GM19395 (cell line): ENCODE results near the gene BBS9.
A peak's percentile ranks its signal among the peaks of the same experiment; 100 is the strongest.
"Not testable (repeated sequence)": the region's sequence is repeated elsewhere in the genome, so short reads cannot be mapped to it uniquely, and the experiment has no call there.

Source experiments
- ATAC-seq: cut with Tn5 transposase; IDR thresholded peaks from one replicate; pipeline ENCODE4 v1.9.1; 2021; ENCODE audit warnings: mild to moderate bottlenecking, moderate library complexity; ENCODE audit not compliant: unreplicated experiment

BBS9 gene

GRCh38 chr7:33128990-33129805, at the start of gene BBS9:
Gene BBS9 (plus strand): TSS chr7:33129564. CDS start chr7:33146253, 16,689 bp downstream.
- peak; percentile 100 for ATAC-seq

GRCh38 chr7:33079763-33080690, 49.3 kb upstream of the BBS9 start:
- ATAC-seq: no peak

GRCh38 chr7:33087356-33087755, 42.0 kb upstream of the BBS9 start:
- ATAC-seq: no peak

DNA sequence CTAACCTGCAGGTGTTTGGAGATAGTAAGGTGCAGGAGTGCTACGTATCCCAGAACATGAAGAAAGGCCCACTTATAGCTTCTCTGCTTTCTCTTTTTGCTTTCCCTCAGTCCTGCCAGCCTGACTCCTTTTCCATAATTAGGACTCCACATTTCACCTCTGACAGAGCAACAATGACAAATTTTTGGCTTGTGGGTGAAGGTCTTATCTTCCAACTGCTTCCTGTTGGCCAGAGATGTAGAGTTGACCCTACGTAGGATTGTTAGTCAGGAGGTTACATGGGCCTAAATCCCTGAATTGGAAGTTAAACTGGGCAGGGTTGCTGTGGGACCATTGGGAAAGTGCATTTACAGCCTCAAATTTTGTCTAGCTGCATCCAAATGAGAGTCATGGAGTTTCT, 41.5 kb upstream of the BBS9 start:
- ATAC-seq: no peak

DNA sequence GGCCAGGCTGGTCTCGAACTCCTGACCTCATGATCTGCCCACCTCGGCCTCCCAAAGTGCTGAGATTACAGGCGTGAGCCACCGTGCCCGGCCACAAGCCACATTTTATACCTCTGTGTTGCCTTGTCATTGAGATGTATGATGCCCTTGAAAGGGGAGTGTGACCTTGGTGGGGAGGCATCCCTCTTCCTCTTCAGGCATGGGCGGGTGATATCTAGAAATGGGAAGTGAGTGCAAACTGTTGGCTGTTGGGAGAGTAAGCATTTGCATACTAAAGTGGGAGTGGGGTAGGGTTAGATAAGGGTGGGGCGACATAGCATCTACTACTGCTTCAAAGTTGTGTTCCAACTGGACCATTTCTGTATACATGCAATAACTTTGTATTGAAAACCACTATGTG, 40.2 kb upstream of the BBS9 start:
- ATAC-seq: no peak

DNA sequence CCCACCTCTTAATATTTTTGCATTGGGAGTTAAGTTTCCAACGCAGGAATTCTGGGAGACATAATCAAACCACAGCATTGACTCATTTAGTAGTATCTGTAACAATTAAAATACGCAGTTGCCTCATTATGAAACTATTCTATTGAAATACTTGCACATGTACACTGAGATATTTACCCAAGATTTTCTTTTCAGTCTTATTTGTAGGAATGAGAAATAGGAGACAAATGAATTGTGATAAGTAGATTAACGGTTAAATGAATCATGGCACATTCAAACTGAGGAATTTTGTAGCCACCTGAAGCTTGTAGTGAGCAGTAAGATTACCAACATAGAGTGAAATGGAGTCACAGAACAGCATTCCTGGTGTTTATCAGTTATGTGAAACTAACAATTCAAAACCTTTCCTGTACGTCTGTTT, 38.2 kb upstream of the BBS9 start:
- no peak for ATAC-seq

GRCh38 chr7:33091641-33092191, 37.6 kb upstream of the BBS9 start:
- no peak for ATAC-seq

DNA sequence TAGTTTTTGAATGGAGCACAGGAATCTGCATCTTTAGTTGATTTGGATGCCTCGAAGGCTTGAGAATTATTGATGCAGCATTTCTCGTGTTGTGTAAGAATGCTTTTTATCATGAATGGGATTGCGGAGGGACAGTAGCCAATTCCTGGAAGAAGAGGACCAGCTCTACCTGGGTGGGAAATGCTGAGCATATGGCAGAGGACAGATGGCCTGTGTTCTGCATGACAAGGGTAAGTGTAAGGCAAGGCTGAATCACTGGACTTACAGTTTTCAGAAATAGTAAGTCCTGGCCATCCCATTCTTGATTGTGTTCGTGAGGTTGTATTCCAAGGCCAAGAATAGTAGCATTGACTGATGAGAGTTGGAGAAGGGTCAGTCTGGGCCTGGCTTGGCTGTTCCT, 36.1 kb upstream of the BBS9 start:
- ATAC-seq: no peak

DNA sequence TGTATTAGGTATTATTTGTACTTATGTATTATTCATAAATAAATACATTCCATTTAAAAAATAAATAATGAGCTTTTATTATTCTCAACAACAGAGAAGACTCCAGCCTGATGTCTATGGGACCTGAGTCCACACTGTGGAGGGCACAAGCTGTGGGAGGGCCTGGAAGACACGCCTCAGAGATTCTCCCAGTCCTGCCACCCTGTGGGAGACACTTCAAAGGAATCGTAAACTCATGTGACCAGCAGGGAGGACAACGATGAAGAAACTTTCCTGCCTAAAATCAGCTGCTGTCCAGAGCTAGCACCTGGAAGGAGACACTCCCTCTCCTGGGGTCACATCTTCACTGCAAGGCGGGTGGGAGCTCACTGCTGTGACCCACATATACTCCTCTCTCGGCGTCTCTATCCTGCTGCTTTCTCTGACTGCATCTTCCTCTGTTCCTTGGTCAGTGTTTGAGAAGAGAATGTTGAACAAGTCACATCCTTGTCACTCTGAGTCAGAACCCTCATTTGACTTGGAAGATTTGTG, 34.6 kb upstream of the BBS9 start:
- not testable (repeated sequence) for ATAC-seq

GRCh38 chr7:33099154-33099940, 30.0 kb upstream of the BBS9 start:
- no peak for ATAC-seq

GRCh38 chr7:33100770-33101169, 28.6 kb upstream of the BBS9 start:
- ATAC-seq: no peak

GRCh38 chr7:33101906-33102305, 27.5 kb upstream of the BBS9 start:
- ATAC-seq: no peak

DNA sequence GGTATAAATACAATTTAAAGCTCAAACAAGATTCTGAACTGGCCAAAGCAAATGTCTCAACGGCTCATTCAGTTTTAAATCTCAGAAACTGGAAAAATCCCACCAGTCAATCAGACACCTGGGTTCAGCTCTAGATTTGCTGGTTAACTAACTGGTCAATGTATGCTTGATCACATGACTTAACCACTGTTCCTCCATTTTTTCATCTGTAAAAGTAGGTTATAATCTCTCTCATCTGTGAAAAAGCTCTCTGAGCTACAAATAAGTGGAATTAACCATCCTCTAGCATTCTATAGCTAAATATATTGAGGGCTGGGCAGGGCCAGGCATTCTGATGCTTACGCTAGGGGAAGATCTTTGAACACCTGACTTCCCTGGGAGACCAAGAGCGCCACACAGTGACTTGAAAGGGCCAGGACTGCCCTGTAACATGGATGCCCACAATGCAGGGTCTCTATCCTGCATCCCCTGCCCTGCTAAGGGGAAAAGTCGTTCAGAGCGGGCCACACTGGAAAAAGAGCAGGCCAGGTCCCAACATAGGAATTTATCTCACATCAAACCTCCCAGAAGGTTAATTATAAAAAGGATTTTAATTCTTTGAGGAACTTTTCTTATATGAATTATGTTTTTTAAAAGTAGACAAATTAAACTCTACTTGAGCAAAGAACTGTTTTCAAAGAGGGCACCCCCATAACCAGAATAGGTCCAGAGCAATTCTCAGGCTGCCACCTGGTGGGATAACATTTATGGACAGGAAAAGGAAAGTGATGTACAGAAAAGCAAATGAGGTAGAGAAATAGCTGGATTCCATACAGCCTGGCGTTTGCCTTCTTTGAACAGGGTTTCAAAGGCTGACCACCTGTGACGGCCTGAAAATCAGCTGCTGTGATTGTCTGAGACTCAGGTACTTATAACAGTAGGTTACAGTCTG, 22.0 kb upstream of the BBS9 start:
- peak; percentile 57 for ATAC-seq

GRCh38 chr7:33108554-33109004, 20.8 kb upstream of the BBS9 start:
- ATAC-seq: peak; percentile 40

GRCh38 chr7:33109005-33109757, 20.2 kb upstream of the BBS9 start, which contains the start of gene RP9:
Gene RP9 (minus strand): TSS chr7:33109404. CDS start chr7:33109372, 32 bp downstream.
- ATAC-seq: peak; percentile 78

GRCh38 chr7:33109758-33110238, 19.6 kb upstream of the BBS9 start:
- ATAC-seq: no peak

- no peak for ATAC-seq
Measured at GRCh38 chr7:33111614-33112013, 17.8 kb upstream of the BBS9 start.

DNA sequence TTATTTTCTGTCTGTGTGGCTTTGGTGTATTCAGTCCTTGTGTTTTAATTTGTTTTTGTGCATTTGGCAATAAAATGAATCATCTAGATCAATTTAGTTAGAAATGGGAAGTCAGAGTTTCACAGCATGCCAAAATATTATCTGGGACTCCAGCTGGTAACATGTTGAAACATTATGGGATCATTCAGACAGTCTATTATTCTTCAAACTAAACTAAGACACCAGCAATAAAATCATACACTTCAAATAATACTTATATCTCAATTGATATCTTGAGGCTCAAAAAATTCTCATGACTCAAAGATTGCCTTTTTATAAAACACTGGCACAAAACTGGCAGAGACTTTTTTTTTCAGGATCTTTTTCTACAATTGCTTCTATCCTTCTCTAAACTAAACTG, 14.4 kb upstream of the BBS9 start:
- ATAC-seq: no peak
